GM12892 (cell line): Measurements from ENCODE around the gene FRMPD2.

ENCODE experiments used
- POLR2A ChIP-seq: IDR thresholded peaks from 2 replicates; pipeline ENCODE4 v1.6.1; 2011; ENCODE audit warnings: low read depth, low read length, control low read depth
- POLR2AphosphoS5 ChIP-seq: IDR thresholded peaks from 2 replicates; pipeline ENCODE4 v1.6.1; 2011; ENCODE audit warnings: low read depth, low read length, control low read depth
- TAF1 ChIP-seq: IDR thresholded peaks from 2 replicates; pipeline ENCODE4 v1.6.1; 2011; ENCODE audit warnings: low read depth, mild to moderate bottlenecking, control low read depth, low read length, borderline replicate concordance

DNA sequence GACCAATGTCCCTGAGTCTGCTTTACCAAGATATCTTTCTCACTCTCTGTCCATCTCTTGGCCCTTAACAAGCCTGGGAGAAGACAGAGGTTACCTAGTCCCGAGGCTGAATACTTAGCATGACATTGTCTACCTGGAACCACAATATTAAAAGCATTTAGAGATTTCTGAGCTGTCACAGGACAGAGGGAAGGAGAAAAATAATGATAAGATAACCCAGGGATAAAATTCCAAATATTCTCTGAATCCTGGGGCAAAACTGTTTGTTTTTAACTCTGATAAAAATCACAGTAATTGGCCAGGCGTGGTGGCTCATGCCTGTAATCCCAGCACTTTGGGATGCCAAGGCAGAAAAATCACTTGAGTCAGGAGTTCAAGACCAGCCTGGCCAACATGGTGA, 19.9 kb upstream of the FRMPD2 start:
- no peak for TF ChIP-seq TAF1
- no peak for TF ChIP-seq POLR2A
- no peak for TF ChIP-seq POLR2AphosphoS5
